H1 (cell line): Measurements from ENCODE around the gene SPINK1. TPM values are rescaled to one million over a fixed set of nuclear protein-coding genes. Genes with fewer than 3 reads are reported as not detected.

Experiments used
- CREB1 ChIP-seq: IDR thresholded peaks from 2 replicates; pipeline ENCODE4 v1.6.1; 2012; ENCODE audit warnings: inconsistent platforms
- CTBP2 ChIP-seq: IDR thresholded peaks from 2 replicates; pipeline ENCODE4 v1.7.0; 2011; ENCODE audit warnings: borderline replicate concordance, mild to moderate bottlenecking, moderate library complexity, mixed read lengths, low read length; ENCODE audit not compliant: insufficient read depth, insufficient read length
- NANOG ChIP-seq: IDR thresholded peaks from 2 replicates; pipeline ENCODE4 v1.6.1; 2011; ENCODE audit warnings: low read length, low read depth, mild to moderate bottlenecking, inconsistent platforms; ENCODE audit not compliant: insufficient read depth, poor library complexity, severe bottlenecking
- SP4 ChIP-seq: IDR thresholded peaks from 2 replicates; pipeline ENCODE4 v1.6.1; 2012; ENCODE audit warnings: low read length, inconsistent platforms
- polyA plus RNA-seq, 7 experiments: library from polyadenylated mRNA; depleted of rRNA in 3 of 7; stranded (reverse) in 5 of 7; unstranded in 2 of 7; fragments of >200 nt in 5 of 7; fragments of 200-250 nt in 2 of 7; gene quantifications; 1 replicate in 5 of 7; 2 replicates in 1 of 7; 4 replicates in 1 of 7; pipeline versions ENCODE4 v1.2.1 to v1.2.3, GENCODE V29; 2011 to 2013; ENCODE audit warnings: missing spikeins in 2 of 7, mixed read lengths in 2 of 7
- total RNA-seq: library from RNA; stranded (reverse); fragmentation: NEBNext Ultra II Directional; extraction: Animal tissue kit (Norgen Biotek cat#: 25700); gene quantifications from 2 replicates; pipeline ENCODE4 v1.2.1, GENCODE V29; 2021
- TF ChIP-seq, protein P1 (sequence below): IDR thresholded peaks from 2 replicates; pipeline ENCODE4 v1.6.1; 2012; ENCODE audit warnings: low read length, inconsistent platforms

SPINK1 gene
- total and polyA plus RNA-seq, 2 of the 8 experiments (the other 6 are each of a cell fraction or from before 2014, with no cell fraction given): 0.48 to 1.3 TPM

DNA sequence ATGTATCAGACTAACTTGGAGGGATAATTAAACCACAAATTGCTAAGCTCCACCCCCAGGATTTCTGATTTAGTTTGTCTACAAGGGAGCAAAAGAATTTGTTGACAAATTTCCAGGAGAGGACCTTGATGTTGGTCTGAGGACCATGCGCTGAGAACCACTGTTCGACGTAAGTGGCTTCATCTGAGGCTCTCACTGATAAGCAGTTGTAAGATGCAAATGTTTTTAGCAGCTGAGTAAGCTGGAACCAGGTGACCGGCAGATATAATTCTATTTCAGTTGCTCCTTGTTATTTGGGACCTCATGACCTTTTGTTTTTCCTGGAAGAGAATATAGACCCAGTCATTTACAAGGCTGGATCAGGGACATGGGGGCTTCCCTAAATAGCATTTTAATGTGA lies 14.1 kb upstream of the SPINK1 start (continued):
- TF ChIP-seq, protein P1, sequence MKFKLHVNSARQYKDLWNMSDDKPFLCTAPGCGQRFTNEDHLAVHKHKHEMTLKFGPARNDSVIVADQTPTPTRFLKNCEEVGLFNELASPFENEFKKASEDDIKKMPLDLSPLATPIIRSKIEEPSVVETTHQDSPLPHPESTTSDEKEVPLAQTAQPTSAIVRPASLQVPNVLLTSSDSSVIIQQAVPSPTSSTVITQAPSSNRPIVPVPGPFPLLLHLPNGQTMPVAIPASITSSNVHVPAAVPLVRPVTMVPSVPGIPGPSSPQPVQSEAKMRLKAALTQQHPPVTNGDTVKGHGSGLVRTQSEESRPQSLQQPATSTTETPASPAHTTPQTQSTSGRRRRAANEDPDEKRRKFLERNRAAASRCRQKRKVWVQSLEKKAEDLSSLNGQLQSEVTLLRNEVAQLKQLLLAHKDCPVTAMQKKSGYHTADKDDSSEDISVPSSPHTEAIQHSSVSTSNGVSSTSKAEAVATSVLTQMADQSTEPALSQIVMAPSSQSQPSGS: no peak
- TF ChIP-seq SP4 (no peak), CREB1 (no peak), CTBP2 (no peak), NANOG (no peak)
